ENCODE measurements around the gene PLA2G6.

DNA sequence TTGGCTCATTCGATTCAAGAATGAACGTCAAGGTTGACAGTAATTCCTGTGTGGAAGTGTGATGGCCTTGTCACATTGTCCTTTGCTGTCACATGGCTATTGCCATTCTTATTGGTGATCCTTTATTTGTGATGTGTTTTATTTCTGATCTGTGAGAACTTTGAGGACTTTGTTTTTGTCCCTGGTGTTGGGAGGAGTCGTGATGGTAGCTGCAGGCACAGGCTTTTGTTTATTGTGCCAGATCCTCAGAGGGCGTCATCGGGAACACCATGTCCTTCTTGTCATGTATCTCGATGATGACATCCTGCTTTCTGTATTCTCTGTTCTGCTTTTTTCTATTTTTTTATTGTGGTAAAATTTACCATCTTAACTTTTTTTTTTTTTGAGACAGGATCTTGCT lies 118.8 kb downstream of the PLA2G6 start:
- TF ChIP-seq, protein P1, sequence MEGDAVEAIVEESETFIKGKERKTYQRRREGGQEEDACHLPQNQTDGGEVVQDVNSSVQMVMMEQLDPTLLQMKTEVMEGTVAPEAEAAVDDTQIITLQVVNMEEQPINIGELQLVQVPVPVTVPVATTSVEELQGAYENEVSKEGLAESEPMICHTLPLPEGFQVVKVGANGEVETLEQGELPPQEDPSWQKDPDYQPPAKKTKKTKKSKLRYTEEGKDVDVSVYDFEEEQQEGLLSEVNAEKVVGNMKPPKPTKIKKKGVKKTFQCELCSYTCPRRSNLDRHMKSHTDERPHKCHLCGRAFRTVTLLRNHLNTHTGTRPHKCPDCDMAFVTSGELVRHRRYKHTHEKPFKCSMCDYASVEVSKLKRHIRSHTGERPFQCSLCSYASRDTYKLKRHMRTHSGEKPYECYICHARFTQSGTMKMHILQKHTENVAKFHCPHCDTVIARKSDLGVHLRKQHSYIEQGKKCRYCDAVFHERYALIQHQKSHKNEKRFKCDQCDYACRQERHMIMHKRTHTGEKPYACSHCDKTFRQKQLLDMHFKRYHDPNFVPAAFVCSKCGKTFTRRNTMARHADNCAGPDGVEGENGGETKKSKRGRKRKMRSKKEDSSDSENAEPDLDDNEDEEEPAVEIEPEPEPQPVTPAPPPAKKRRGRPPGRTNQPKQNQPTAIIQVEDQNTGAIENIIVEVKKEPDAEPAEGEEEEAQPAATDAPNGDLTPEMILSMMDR (IDR thresholded peaks at IDR 0.05): no peak
- no peak for TF ChIP-seq POLR2A (IDR thresholded peaks at IDR 0.05)

All from lower leg skin (tissue), 3 donors.